WERI-Rb-1 (cell line): ENCODE results near the gene SEMA3D.

Source experiments
- DNase-seq: peaks from one replicate; pipeline ENCODE4 v3.0.0-alpha.2; 2020
- H3K27ac ChIP-seq: fragments of 250-450 bp; sonication (Bioruptor Pico); 2 replicates; pipeline ENCODE4 v1.5.1; 2020; ENCODE audit warnings: mild to moderate bottlenecking, moderate library complexity
- H3K27me3 ChIP-seq: fragments of 250-450 bp; sonication (Bioruptor Pico); 2 replicates; pipeline ENCODE4 v1.5.1; 2021; ENCODE audit warnings: mild to moderate bottlenecking, low read depth, moderate library complexity; ENCODE audit not compliant: insufficient read depth, severe bottlenecking
- H3K36me3 ChIP-seq: fragments of 250-450 bp; sonication (Bioruptor Pico); 2 replicates; pipeline ENCODE4 v1.5.1; 2020; ENCODE audit warnings: mild to moderate bottlenecking, moderate library complexity
- H3K4me3 ChIP-seq: 2 replicates; pipeline ENCODE4 v1.5.1; 2011; ENCODE audit warnings: low read depth, mild to moderate bottlenecking, control low read depth, low read length
- H3K9me3 ChIP-seq: fragments of 250-450 bp; sonication (Bioruptor Pico); 2 replicates; pipeline ENCODE4 v1.5.1; 2021; ENCODE audit warnings: mild to moderate bottlenecking, moderate library complexity; ENCODE audit not compliant: severe bottlenecking
- TF ChIP-seq, protein P1 (sequence below): IDR thresholded peaks from 2 replicates; pipeline ENCODE4 v1.5.1; 2011; ENCODE audit warnings: low read depth, mild to moderate bottlenecking, control low read depth, inconsistent platforms, low read length

SEMA3D gene

DNA sequence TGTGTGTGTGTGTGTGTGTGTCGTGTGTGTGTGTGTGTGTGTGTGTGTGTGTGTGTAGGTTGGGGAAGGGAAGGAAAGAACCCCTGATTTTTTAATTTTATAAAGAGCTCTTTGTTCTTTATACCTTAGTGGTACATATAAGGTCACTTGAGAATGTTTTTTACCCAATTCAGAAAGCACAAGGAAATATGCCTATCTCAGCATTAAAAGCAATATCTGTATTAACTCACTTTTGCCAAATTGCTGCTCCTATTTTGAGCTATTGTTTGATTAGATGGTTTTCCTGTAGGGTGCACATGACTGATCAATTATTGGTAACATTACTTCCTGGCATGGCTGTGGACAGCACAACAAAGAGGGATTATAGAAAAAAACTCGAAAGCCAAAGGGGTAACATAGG is 60.5 kb downstream of the SEMA3D start:
- no peak for DNase-seq
- H3K4me3 ChIP-seq, result no peak overlapping the region
- no peaks in the 10 kb centered on the region for H3K27me3 ChIP-seq
- no peak overlapping the region for H3K27ac ChIP-seq
- H3K36me3 ChIP-seq, result no peaks in the 10 kb centered on the region
- TF ChIP-seq, protein P1, sequence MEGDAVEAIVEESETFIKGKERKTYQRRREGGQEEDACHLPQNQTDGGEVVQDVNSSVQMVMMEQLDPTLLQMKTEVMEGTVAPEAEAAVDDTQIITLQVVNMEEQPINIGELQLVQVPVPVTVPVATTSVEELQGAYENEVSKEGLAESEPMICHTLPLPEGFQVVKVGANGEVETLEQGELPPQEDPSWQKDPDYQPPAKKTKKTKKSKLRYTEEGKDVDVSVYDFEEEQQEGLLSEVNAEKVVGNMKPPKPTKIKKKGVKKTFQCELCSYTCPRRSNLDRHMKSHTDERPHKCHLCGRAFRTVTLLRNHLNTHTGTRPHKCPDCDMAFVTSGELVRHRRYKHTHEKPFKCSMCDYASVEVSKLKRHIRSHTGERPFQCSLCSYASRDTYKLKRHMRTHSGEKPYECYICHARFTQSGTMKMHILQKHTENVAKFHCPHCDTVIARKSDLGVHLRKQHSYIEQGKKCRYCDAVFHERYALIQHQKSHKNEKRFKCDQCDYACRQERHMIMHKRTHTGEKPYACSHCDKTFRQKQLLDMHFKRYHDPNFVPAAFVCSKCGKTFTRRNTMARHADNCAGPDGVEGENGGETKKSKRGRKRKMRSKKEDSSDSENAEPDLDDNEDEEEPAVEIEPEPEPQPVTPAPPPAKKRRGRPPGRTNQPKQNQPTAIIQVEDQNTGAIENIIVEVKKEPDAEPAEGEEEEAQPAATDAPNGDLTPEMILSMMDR, result no peak
- H3K9me3 ChIP-seq, result no peaks in the 10 kb centered on the region

DNA sequence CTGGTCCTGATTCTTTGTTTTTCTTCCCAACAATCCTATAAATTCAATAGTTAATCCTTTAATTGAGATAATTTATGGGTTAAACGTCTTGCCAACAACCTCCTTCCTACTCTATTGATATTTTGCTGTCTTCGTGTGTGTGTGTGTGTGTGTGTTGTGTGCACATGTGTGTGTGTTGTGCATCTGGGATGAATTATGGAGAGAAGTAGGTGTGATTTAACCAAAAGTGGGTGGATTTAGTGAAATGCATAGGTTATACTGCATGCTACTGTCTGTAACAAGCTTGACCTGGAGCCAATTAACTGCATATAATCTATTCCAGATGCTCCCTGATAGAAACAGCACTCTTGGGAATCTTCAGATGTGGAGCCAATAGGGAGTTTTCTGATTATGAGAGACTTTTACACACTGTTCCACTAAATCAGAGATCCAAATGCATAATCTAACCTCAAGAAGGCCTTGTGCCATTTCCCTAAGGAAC is 61.2 kb downstream of the SEMA3D start:
- H3K4me3 ChIP-seq, result no peak overlapping the region
- DNase-seq, result no peak

DNA sequence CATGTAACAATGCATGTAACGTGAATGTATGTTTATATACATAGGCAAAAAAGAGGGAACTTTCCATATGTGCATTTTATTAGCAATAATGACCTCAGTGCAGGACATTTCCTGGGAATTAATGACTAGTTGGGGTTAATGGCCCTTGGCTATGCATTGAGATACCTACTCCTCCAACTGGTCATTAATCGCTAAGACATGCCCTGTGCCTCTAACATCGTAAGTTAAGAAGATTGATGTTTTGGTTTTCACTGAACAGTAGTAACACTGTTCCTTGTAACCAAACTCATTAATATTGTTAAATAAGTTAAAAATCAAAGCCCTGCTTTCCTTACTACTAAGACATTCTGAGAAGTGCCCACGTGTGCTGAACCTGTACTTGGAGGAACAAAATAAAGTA is 61.7 kb downstream of the SEMA3D start:
- H3K4me3 ChIP-seq, result no peak overlapping the region
- no peaks in the 10 kb centered on the region for H3K36me3 ChIP-seq
- no peaks in the 10 kb centered on the region for H3K9me3 ChIP-seq
- TF ChIP-seq, protein P1, result no peak
- DNase-seq, result no peak
- no peak overlapping the region for H3K27ac ChIP-seq
- no peaks in the 10 kb centered on the region for H3K27me3 ChIP-seq

More for the DNA sequence above, 61.2 kb downstream of the SEMA3D start:
- Histone ChIP-seq H3K9me3 (no peaks in the 10 kb centered on the region), H3K27me3 (no peaks in the 10 kb centered on the region), H3K36me3 (no peaks in the 10 kb centered on the region), H3K27ac (no peak overlapping the region)
- TF ChIP-seq, protein P1, result no peak

DNA sequence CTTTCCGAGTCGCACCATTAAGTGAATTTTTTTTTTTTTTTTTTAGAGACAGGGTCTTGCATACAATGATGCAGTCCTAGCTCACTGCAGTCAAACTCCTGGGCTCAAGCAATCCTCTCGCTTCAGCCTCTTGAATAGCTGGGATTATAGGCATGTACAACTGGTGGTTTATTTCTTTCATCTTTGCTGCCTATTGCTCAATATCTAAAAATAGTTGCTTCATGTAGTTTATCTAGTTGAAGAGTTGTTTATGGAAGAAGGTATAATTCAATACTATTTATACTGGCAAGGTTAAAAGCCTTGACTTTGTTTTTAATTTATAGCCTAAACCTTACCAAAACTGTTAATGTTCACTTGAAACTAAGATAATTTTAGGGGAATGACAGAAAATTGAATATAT is 66.9 kb downstream of the SEMA3D start:
- no peaks in the 10 kb centered on the region for H3K9me3 ChIP-seq
- H3K4me3 ChIP-seq, result no peak overlapping the region
- TF ChIP-seq, protein P1, result no peak
- no peaks in the 10 kb centered on the region for H3K27me3 ChIP-seq
- DNase-seq, result no peak
- no peaks in the 10 kb centered on the region for H3K36me3 ChIP-seq
- no peak overlapping the region for H3K27ac ChIP-seq

DNA sequence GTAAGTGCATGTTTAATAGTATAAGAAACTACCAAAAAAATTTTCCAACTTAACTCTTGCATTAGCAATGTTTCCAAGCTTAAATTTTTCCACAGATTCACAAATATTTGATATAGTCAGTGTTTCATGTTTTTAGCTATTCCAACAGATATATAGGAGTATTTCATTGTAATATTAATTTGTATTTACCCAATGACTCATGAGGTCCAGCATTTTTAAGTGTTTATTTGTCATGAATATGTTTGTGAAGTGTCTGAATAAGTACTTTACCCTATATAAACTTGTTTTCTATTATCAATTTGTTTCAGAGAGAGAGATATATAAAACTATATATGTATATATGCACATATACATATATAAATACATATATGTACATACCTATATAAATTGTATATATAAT is 71.0 kb downstream of the SEMA3D start:
- H3K27ac ChIP-seq, result no peak overlapping the region
- H3K4me3 ChIP-seq, result no peak overlapping the region
- no peaks in the 10 kb centered on the region for H3K9me3 ChIP-seq
- no peaks in the 10 kb centered on the region for H3K36me3 ChIP-seq
- TF ChIP-seq, protein P1, result no peak
- H3K27me3 ChIP-seq, result no peaks in the 10 kb centered on the region
- no peak for DNase-seq

DNA sequence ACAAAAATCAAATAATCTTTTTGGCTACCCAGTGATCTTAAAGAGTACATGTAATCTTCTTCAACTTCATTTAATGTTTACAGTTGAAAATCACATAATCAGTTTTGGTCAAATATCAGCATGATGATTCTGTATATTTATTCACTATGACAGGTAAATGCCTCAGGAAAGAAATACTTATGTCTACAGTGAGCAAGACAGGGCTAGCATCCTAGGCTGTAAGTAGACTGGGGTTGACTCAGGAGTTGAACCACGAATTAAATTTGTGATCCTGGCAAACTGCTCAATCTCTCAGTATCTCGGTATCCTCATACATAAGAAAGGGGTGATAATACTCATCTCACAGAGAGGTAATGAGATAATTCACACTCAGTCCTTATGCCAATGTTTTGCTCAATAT is 71.8 kb downstream of the SEMA3D start:
- Histone ChIP-seq H3K4me3 (no peak overlapping the region), H3K27me3 (no peaks in the 10 kb centered on the region), H3K27ac (no peak overlapping the region), H3K9me3 (no peaks in the 10 kb centered on the region), H3K36me3 (no peaks in the 10 kb centered on the region)
- TF ChIP-seq, protein P1, result no peak
- no peak for DNase-seq
